ENCODE data around the gene LRRC8D. TPM values are rescaled to one million over a fixed set of nuclear protein-coding genes. Genes with fewer than 3 reads are reported as not detected.

Gene LRRC8D
- total RNA-seq, 1 experiment from 2014 or later: 37.2 TPM

DNA sequence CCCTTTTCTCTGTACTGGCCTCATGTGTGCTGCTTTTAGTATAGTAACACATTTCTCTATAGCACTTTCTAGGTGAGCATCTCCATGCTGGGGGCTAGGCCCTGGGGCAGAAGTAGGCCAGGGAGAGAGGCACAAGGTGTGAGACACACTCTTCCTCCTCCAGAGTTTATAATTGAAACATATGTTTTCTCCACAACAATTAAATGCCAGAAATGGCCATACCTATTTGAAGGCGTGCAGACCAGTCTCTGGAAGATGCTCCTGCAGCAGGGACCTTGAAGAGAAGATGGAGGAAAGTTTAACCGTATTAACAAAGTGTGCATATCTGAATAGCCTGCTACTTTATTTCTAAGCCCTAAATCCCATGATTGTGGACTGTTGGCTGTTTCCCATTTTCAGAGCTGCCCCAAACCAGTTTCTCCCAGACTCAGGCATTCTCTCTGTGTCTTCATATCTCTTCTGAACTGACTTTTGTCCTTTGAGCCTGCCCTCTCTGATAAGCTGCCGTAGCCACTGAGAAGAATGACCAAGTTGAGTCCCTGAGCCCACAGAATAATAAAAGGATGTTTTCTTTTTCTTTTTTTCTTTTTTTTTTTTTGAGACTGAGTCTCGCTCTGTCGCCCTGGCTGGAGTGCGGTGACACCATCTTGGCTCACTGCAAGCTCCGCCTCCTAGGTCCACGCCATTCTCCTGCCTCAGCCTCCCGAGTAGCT is 81.3 kb downstream of the LRRC8D start:
- H4K20me1 ChIP-seq (ENCODE audit: control insufficient read depth, insufficient read depth, insufficient read length): no peaks in the 10 kb centered on the region

More for the DNA sequence above, 81.3 kb downstream of the LRRC8D start:
- H3K79me1 ChIP-seq (ENCODE audit: insufficient read depth, low read depth, low read length, poor library complexity, severe bottlenecking): peaks cover 6% of the 10 kb centered on the region
- no peak overlapping the region for H2BK12ac ChIP-seq (ENCODE audit: insufficient read length, low read depth, low read length)
- peaks cover 2% of the 10 kb centered on the region; the same call in 1 of the 2 replicates for H3K79me2 ChIP-seq (ENCODE audit: insufficient read depth, low read length)
- WGBS (ENCODE audit: extremely low coverage, insufficient read length, low lambda C conversion rate): no CpG with 5 or more reads among the region's 9 CpGs
- H3T11ph ChIP-seq (ENCODE audit: low read length): no peak overlapping the region
- H3K27ac ChIP-seq (ENCODE audit: insufficient read length, low read depth, low read length): peak overlapping the region; percentile 23
- H4K5ac ChIP-seq (ENCODE audit: insufficient read length, low read depth, low read length): no peak overlapping the region
- no peak overlapping the region for H2AK5ac ChIP-seq (ENCODE audit: insufficient read length, low read length)
- no peak overlapping the region for H2BK20ac ChIP-seq (ENCODE audit: low read depth, low read length, poor library complexity, severe bottlenecking)
- H3K4me3 Mint-ChIP-seq: no peak overlapping the region; a peak in 1 of 5 replicates
- H2BK5ac ChIP-seq (ENCODE audit: insufficient read length, low read length): no peak overlapping the region
- H3K56ac ChIP-seq (ENCODE audit: insufficient read length, low read depth, low read length): no peak overlapping the region
- H3K18ac ChIP-seq (ENCODE audit: insufficient read length, low read depth, low read length): no peak overlapping the region
- TF ChIP-seq, protein P1, sequence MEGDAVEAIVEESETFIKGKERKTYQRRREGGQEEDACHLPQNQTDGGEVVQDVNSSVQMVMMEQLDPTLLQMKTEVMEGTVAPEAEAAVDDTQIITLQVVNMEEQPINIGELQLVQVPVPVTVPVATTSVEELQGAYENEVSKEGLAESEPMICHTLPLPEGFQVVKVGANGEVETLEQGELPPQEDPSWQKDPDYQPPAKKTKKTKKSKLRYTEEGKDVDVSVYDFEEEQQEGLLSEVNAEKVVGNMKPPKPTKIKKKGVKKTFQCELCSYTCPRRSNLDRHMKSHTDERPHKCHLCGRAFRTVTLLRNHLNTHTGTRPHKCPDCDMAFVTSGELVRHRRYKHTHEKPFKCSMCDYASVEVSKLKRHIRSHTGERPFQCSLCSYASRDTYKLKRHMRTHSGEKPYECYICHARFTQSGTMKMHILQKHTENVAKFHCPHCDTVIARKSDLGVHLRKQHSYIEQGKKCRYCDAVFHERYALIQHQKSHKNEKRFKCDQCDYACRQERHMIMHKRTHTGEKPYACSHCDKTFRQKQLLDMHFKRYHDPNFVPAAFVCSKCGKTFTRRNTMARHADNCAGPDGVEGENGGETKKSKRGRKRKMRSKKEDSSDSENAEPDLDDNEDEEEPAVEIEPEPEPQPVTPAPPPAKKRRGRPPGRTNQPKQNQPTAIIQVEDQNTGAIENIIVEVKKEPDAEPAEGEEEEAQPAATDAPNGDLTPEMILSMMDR (conservative IDR thresholded peaks at IDR 0.05): no peak
- H3K4ac ChIP-seq (ENCODE audit: low read depth, low read length): no peak overlapping the region
- H3K9me3 Mint-ChIP-seq: no peaks in the 10 kb centered on the region
- no peak overlapping the region for H3K23ac ChIP-seq (ENCODE audit: insufficient read length, low read depth, low read length)
- peaks cover 25% of the 10 kb centered on the region for H3K4me1 ChIP-seq (ENCODE audit: insufficient read depth, low read length)
- H2AFZ ChIP-seq (ENCODE audit: low read length): no peak overlapping the region
- no peak for DNase-seq
- H3K27me3 ChIP-seq (ENCODE audit: insufficient read depth, low read length): no peaks in the 10 kb centered on the region
- no peak overlapping the region for H4K8ac ChIP-seq (replicated peaks; ENCODE audit: insufficient read length, low read depth, low read length)
- H3K27ac Mint-ChIP-seq: peak overlapping the region in 2 of 3 experiments; percentile 23 to 70; a peak in 2 of 7 replicates
- H2BK120ac ChIP-seq (ENCODE audit: low read depth, low read length, poor library complexity, severe bottlenecking): no peak overlapping the region
- H3K9ac ChIP-seq (ENCODE audit: extremely low read depth, insufficient read length, low read length): no peak overlapping the region
- H3K4me2 ChIP-seq (ENCODE audit: insufficient read depth, insufficient read length, low read length): no peak overlapping the region
- H2BK15ac ChIP-seq (ENCODE audit: low read depth, low read length): no peak overlapping the region
- no peak overlapping the region for H4K91ac ChIP-seq (ENCODE audit: insufficient read length, low read depth, low read length)
- no peaks in the 10 kb centered on the region; a peak in 2 of 7 replicates for H3K36me3 Mint-ChIP-seq (ENCODE audit: insufficient read depth in 1 of 3, low read depth in 3 of 3)
- H3K9me3 ChIP-seq (ENCODE audit: control insufficient read depth, low read depth, low read length): no peaks in the 10 kb centered on the region
- H3K4me1 Mint-ChIP-seq: peaks cover 75 to 78% of the 10 kb centered on the region in 2 experiments
- H3K27me3 Mint-ChIP-seq (ENCODE audit: low read depth): no peaks in the 10 kb centered on the region
- no peaks in the 10 kb centered on the region for H3K23me2 ChIP-seq (ENCODE audit: insufficient read length, low read depth, low read length, poor library complexity, severe bottlenecking)
- no peak overlapping the region for H3K14ac ChIP-seq (ENCODE audit: insufficient read depth, low read length)

Data from H9 (cell line).